ENCODE results near the gene AGPAT3. TPM values are rescaled to one million over a fixed set of nuclear protein-coding genes. Genes with fewer than 3 reads are reported as not detected.
A peak's percentile ranks its signal among the peaks of the same experiment; 100 is the strongest.

The AGPAT3 gene
- total and polyA plus RNA-seq, 7 donors = 14.4 to 48.5 (median 20.3) TPM

DNA sequence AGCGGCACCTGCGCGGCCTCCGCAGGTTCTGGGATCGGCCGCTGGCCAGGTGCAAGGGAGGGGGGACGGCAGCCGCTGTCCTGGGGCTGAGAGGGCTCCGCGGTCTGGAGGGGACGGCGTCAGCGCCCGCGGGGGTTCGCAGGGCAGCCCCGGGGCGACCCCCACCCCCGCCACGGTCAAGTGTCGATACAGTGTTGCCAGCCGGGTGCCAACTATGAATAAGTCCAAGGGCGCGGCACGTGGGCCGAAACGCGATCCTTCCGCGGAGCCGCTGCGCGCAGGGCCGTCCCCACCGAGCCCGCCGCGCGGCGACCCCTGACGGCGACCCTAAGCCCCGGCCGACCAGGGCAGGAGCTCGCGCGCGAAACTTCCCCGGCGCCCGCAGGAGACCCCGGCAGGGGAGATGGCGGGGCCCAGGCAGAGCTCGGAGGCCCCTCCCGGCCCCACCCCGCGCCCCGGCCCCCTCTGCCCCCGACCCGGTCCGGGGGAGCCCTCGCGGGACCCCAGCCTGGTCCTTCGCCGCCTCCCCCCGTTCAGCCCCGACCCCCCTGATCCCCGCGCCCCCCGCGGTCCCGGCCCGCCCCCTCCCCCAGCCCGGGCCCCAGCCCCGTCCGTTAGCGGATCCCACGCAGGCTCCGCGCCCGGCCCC is 586 bp upstream of the AGPAT3 start:
- DNase-seq = peak; percentile 70
- peak overlapping the region; percentile 49 to 96 (median 94) for H3K4me3 ChIP-seq
- H3K9me3 ChIP-seq = no peaks in the 10 kb centered on the region
- H3K36me3 ChIP-seq = no peaks in the 10 kb centered on the region
- peaks cover 0 to 48% (median 41%) of the 10 kb centered on the region in 4 donors for H3K4me1 ChIP-seq
- TF ChIP-seq POLR2A (IDR thresholded peaks at IDR 0.05) = no peak
- peak in 2 of 4 donors; percentile 20 to 25 for TF ChIP-seq POLR2AphosphoS5 (IDR thresholded peaks at IDR 0.05)
- no peaks in the 10 kb centered on the region for H3K27me3 ChIP-seq
- WGBS, 2 donors = 1% methylated on average over 81 of the region's 81 CpGs
- intact Hi-C loops (cut with DNase I) = loop anchor here (1.0 to 5.0 kb wide), 2 partner anchors 58 to 75 kb away; partner anchors contain the start of gene RRP1
- peak overlapping the region; percentile 85 to 99 (median 96) for H3K27ac ChIP-seq

DNA sequence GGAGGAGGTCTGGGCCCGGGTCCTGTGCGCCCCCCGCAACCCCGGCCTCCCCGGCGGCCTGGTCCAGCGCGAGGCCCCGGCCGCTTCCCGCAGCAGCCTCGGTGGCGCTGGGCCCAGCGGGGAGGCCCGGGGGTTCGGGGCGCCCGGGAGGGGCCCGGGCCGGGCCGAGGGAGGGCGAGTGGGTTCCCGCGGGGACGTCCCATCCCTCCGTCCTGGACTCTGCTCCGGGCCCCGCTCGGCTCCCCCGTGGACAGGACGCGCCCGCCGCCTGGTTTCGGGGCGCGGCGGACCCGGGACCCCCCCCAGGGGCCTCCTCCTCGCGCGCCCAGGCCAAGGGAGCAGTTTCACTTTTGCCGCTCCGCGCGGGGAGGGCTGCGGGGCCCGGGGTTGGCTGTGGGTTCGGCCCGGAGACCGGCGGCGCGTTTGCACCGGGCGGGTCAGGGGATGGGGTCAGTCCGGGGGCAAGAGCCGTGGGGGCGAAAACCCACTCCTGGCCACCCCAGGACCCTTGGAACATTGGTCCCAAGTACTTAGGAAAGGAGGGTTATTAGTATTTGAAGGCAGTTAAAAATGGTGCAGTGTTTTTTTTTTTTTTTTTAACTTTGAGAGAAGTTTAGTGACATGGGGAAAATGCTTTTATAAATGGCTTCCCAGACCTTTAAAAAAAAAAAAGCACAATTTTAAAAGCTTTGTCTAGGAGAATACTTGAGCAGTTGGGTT is 677 bp downstream of the AGPAT3 start:
- H3K4me3 ChIP-seq = peak overlapping the region; percentile 74 to 96 (median 94)
- no peak for TF ChIP-seq POLR2A (IDR thresholded peaks at IDR 0.05)
- TF ChIP-seq, protein P1, sequence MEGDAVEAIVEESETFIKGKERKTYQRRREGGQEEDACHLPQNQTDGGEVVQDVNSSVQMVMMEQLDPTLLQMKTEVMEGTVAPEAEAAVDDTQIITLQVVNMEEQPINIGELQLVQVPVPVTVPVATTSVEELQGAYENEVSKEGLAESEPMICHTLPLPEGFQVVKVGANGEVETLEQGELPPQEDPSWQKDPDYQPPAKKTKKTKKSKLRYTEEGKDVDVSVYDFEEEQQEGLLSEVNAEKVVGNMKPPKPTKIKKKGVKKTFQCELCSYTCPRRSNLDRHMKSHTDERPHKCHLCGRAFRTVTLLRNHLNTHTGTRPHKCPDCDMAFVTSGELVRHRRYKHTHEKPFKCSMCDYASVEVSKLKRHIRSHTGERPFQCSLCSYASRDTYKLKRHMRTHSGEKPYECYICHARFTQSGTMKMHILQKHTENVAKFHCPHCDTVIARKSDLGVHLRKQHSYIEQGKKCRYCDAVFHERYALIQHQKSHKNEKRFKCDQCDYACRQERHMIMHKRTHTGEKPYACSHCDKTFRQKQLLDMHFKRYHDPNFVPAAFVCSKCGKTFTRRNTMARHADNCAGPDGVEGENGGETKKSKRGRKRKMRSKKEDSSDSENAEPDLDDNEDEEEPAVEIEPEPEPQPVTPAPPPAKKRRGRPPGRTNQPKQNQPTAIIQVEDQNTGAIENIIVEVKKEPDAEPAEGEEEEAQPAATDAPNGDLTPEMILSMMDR (IDR thresholded peaks at IDR 0.05) = no peak
- TF ChIP-seq POLR2AphosphoS5 (IDR thresholded peaks at IDR 0.05) = no peak
- TF ChIP-seq EP300 (IDR thresholded peaks at IDR 0.05) = no peak
- DNase-seq = peak; percentile 73
- H3K4me1 ChIP-seq = peaks cover 0 to 48% (median 37%) of the 10 kb centered on the region in 4 donors
- intact Hi-C loops (cut with DNase I) = loop anchor here (5.0 kb wide), 3 partner anchors 72 to 432 kb away; no protein-coding TSS in a partner anchor
- H3K27ac ChIP-seq = peak overlapping the region; percentile 94 to 99 (median 96)
- no peaks in the 10 kb centered on the region for H3K36me3 ChIP-seq
- H3K9me3 ChIP-seq = no peaks in the 10 kb centered on the region
- WGBS, 2 donors = 1% methylated on average over 59 of the region's 59 CpGs
- H3K27me3 ChIP-seq = no peaks in the 10 kb centered on the region

DNA sequence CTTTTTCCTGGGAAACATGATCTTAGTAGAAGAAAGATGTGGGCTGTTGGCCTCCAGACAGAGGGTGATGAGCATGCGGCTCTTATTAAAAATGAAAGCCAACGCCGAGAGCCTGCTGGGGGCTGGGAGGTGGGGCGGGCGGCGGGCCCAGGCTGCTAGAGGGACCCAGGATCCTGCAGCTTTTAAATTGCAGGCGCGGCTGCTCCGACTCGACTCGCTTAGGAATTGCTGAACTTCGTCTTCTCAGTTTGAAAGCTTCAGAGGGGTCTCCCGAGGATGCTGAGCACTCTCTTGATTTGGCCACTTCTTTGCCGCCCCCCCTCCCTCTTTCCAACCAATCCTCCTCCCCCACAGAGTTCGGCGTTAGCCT is 1.2 kb downstream of the AGPAT3 start:
- Histone ChIP-seq H3K27me3 (no peaks in the 10 kb centered on the region), H3K9me3 (no peaks in the 10 kb centered on the region), H3K4me1 (peaks cover 0 to 45% (median 35%) of the 10 kb centered on the region in 4 donors), H3K27ac (peak overlapping the region; percentile 94 to 99 (median 96)), H3K4me3 (peak overlapping the region; percentile 74 to 96 (median 94)), H3K36me3 (no peaks in the 10 kb centered on the region)
- DNase-seq = peak; percentile 83
- WGBS, 2 donors = 1 to 11% methylated on average over 16 of the region's 16 CpGs
- TF ChIP-seq POLR2AphosphoS5 (IDR thresholded peaks at IDR 0.05) = no peak
- no peak for TF ChIP-seq EP300 (IDR thresholded peaks at IDR 0.05)
- no peak for TF ChIP-seq POLR2A (IDR thresholded peaks at IDR 0.05)
- TF ChIP-seq, protein P1 (IDR thresholded peaks at IDR 0.05) = no peak
- intact Hi-C loops (cut with DNase I) = loop anchor here (5.0 kb wide), 3 partner anchors 71 to 431 kb away; no protein-coding TSS in a partner anchor

DNA sequence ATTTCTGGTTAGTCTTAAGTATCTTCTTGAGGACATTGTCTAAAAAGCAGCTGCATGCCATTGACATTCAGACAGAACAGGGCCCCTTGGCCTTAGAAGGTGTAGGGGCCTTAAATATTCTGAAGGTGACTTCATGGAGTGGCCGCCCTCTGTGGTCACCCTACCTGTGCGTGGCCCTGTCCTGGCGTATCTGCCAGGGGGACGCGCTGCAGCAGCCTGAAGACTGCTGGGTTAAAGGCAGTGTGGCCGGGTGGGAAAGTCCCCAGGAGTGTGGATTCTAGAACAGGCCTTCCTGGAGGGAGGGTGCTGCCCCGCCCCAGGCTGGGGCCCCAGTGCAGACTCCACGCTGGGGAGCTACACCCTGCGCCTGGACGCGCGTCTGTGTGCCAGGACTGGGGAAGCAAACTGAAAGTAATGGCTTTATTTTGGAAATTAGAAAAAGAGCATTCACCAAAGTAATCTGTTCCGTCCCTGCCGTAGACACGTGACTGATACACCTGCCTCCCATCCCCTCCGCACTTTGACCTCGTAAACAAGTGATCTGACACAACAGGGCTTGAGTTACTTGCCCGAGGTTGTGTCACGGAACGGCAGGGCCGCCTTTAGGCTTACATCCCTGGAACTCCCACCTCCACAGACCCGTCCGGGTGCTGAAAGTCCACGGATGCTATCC is 1.8 kb downstream of the AGPAT3 start:
- Histone ChIP-seq H3K27me3 (no peaks in the 10 kb centered on the region), H3K36me3 (no peaks in the 10 kb centered on the region), H3K4me3 (peak overlapping the region; percentile 74 to 96 (median 94)), H3K27ac (peak overlapping the region; percentile 94 to 99 (median 96)), H3K9me3 (no peaks in the 10 kb centered on the region), H3K4me1 (peaks cover 0 to 45% (median 35%) of the 10 kb centered on the region in 4 donors)
- 12 to 50% methylated on average over 24 of the region's 24 CpGs for WGBS, 2 donors
- no peak for DNase-seq
- TF ChIP-seq POLR2AphosphoS5 (IDR thresholded peaks at IDR 0.05) (peak in 1 of 4 donors; percentile 10), POLR2A (IDR thresholded peaks at IDR 0.05) (no peak)
- intact Hi-C loops (cut with DNase I) = loop anchor here (5.0 kb wide), 3 partner anchors 71 to 431 kb away; no protein-coding TSS in a partner anchor

DNA sequence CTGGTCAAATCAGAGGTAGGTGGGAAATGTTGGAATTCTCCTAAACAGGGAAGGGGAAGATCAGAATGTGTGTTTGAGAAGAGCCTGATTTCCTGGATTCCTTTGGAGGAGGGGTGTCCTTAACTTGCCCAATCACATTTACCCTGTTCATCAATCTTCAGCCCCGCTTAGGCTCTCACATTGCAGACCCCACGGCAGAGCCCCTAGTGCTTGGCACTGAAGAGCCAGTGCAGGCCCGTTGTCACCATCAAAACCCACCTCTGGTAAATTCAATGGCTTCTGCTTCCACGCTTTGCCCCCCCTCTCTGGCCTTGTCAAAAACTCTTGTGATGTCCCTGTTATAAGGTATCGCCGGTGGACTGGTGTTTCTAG is 2.3 kb downstream of the AGPAT3 start:
- no peaks in the 10 kb centered on the region for H3K27me3 ChIP-seq
- no peaks in the 10 kb centered on the region for H3K9me3 ChIP-seq
- H3K4me3 ChIP-seq = no peak overlapping the region
- peak overlapping the region; percentile 94 to 99 (median 96) for H3K27ac ChIP-seq
- 17 to 67% methylated on average over 6 of the region's 6 CpGs for WGBS, 2 donors
- H3K36me3 ChIP-seq = no peaks in the 10 kb centered on the region
- TF ChIP-seq EP300 (IDR thresholded peaks at IDR 0.05) (no peak), POLR2AphosphoS5 (IDR thresholded peaks at IDR 0.05) (no peak), POLR2A (IDR thresholded peaks at IDR 0.05) (no peak)
- TF ChIP-seq, protein P1 (IDR thresholded peaks at IDR 0.05) = no peak
- no peak for DNase-seq
- intact Hi-C loops (cut with DNase I) = loop anchor here (5.0 kb wide), 3 partner anchors 70 to 430 kb away; no protein-coding TSS in a partner anchor
- peaks cover 0 to 45% (median 35%) of the 10 kb centered on the region in 4 donors for H3K4me1 ChIP-seq
